ENCODE data around the gene THAP7.

GRCh38 chr22:20955548-20955947, 46.4 kb downstream of the THAP7 start:
- TF ChIP-seq PLSCR1 (CRISPR knock-in tag; IDR thresholded peaks at IDR 0.05; ENCODE audit: borderline replicate concordance) (no peak), CTCF (CRISPR knock-in tag; IDR thresholded peaks at IDR 0.05) (no peak), KDM4B (CRISPR knock-in tag; IDR thresholded peaks at IDR 0.05) (no peak), ZHX1 (CRISPR knock-in tag; IDR thresholded peaks at IDR 0.05; ENCODE audit: low read depth) (no peak), EP300 (IDR thresholded peaks at IDR 0.05; ENCODE audit: low read depth in 2 of 2, low read length in 2 of 2) (no peak), EP300 (CRISPR knock-in tag; IDR thresholded peaks at IDR 0.05; ENCODE audit: borderline replicate concordance) (no peak), ZBTB8A (CRISPR knock-in tag; IDR thresholded peaks at IDR 0.05; ENCODE audit: borderline replicate concordance, low read depth) (no peak), USF2 (IDR thresholded peaks at IDR 0.05; ENCODE audit: low read depth, low read length) (no peak), USF2 (CRISPR knock-in tag; IDR thresholded peaks at IDR 0.05; ENCODE audit: borderline replicate concordance) (no peak), CEBPB (IDR thresholded peaks at IDR 0.05; ENCODE audit: borderline replicate concordance, low read depth, low read length) (no peak), HDAC6 (IDR thresholded peaks at IDR 0.05; ENCODE audit: low read depth, low read length) (no peak), TAF1 (CRISPR knock-in tag; IDR thresholded peaks at IDR 0.05) (no peak), ZNF232 (CRISPR knock-in tag; IDR thresholded peaks at IDR 0.05; ENCODE audit: borderline replicate concordance) (no peak), TCF12 (IDR thresholded peaks at IDR 0.05) (no peak), TCF12 (CRISPR knock-in tag; IDR thresholded peaks at IDR 0.05) (no peak), ZNF20 (CRISPR knock-in tag; IDR thresholded peaks at IDR 0.05) (no peak)
